Lung (tissue), 12 donors: Measurements from ENCODE around the gene STXBP5L. TPM values are rescaled to one million over a fixed set of nuclear protein-coding genes. Genes with fewer than 3 reads are reported as not detected.
"Not testable (repeated sequence)": the region's sequence is repeated elsewhere in the genome, so short reads cannot be mapped to it uniquely, and the experiment has no call there.

Experiments
- ATAC-seq: fragments of 200-7000 bp; cut with Tn5 transposase; one replicate; pipeline ENCODE4 v1.9.1; 2020; ENCODE audit warnings: moderate number of reproducible peaks; ENCODE audit not compliant: insufficient read depth, low FRiP score
- DNase-seq, 3 donors: peaks; one replicate each; pipeline ENCODE4 v3.0.0-alpha.2; 2013 to 2017
- H3K27ac ChIP-seq, 2 donors: one replicate each; pipeline ENCODE4 v1.5.1; 2013; ENCODE audit warnings: mild to moderate bottlenecking in 2 of 2, moderate library complexity in 2 of 2, control low read depth in 1 of 2, inconsistent platforms in 1 of 2, low read depth in 1 of 2, low read length in 1 of 2
- H3K27me3 ChIP-seq, 3 donors: one replicate each; pipeline ENCODE4 v1.5.1; 2013; ENCODE audit warnings: low read length in 2 of 3; ENCODE audit not compliant: control insufficient read depth in 3 of 3, insufficient read depth in 3 of 3
- H3K36me3 ChIP-seq, 4 donors: one replicate each; pipeline ENCODE4 v1.5.1; 2013; ENCODE audit warnings: low read length in 4 of 4, mild to moderate bottlenecking in 1 of 4, moderate library complexity in 1 of 4; ENCODE audit not compliant: control insufficient read depth in 4 of 4, insufficient read depth in 4 of 4
- H3K4me1 ChIP-seq, 5 donors: one replicate each; pipeline ENCODE4 v1.5.1; 2013; ENCODE audit warnings: low read length in 5 of 5, mild to moderate bottlenecking in 2 of 5, moderate library complexity in 1 of 5; ENCODE audit not compliant: control insufficient read depth in 5 of 5, insufficient read depth in 5 of 5
- H3K4me3 ChIP-seq: one replicate; pipeline ENCODE4 v1.5.1; 2013; ENCODE audit warnings: mild to moderate bottlenecking, control low read depth, moderate library complexity
- H3K9ac ChIP-seq, 2 donors: one replicate each; pipeline ENCODE4 v1.5.1; 2013; ENCODE audit warnings: low read length in 2 of 2, control low read depth in 1 of 2; ENCODE audit not compliant: insufficient read depth in 1 of 2
- H3K9me3 ChIP-seq, 4 donors: one replicate each; pipeline ENCODE4 v1.5.1; 2013; ENCODE audit warnings: low read length in 3 of 4, mild to moderate bottlenecking in 1 of 4, moderate library complexity in 1 of 4; ENCODE audit not compliant: control insufficient read depth in 4 of 4, insufficient read depth in 3 of 4
- CTCF ChIP-seq: IDR thresholded peaks from 2 replicates; pipeline ENCODE4 v1.5.1; 2012; ENCODE audit warnings: mild to moderate bottlenecking; ENCODE audit errors: control extremely low read depth, extremely low read depth
- WGBS, 2 donors: extraction: QIAGEN DNeasy Blood & Tissue Kit; methylation state at CpG; one replicate each; pipeline ENCODE4 v1.1.7; 2013; 5-methylcytosine and 5-hydroxymethylcytosine counted together
- polyA plus RNA-seq, 2 donors: library from polyadenylated mRNA; stranded (reverse); fragments of 200-250 nt; gene quantifications; one replicate each; pipeline ENCODE4 v1.2.1, GENCODE V29; 2013
- total RNA-seq, 2 donors: library from RNA; depleted of rRNA in 1 of 2; stranded (reverse); fragments of >200 nt in 1 of 2; gene quantifications; one replicate each; pipeline ENCODE4 v1.2.1, GENCODE V29; 2014 to 2021
- donor health status: control.
- donor health status: control.
- donor health status: Bipolar disorder and iron deficiency.
- donor health status: healthy.
- donor health status: DM: yes; HTN: yes; CAD: no.

STXBP5L gene
- total and polyA plus RNA-seq, 4 donors = 0.26 TPM; not detected in 3

GRCh38 chr3:120894316-120895057 is 13.5 kb upstream of the STXBP5L start:
- WGBS, 2 donors = 9 to 17% methylated on average over 5 of the region's 5 CpGs
- no peak overlapping the region for H3K9ac ChIP-seq
- H3K36me3 ChIP-seq = no peaks in the 10 kb centered on the region
- H3K27me3 ChIP-seq = no peaks in the 10 kb centered on the region
- H3K9me3 ChIP-seq = no peaks in the 10 kb centered on the region
- DNase-seq (peak in 1 of 3 donors; percentile 2), ATAC-seq (no peak)
- no peak overlapping the region for H3K27ac ChIP-seq
- no peaks in the 10 kb centered on the region for H3K4me1 ChIP-seq
- no peak for TF ChIP-seq CTCF
- no peak overlapping the region for H3K4me3 ChIP-seq

GRCh38 chr3:120901716-120902115 is 6.3 kb upstream of the STXBP5L start:
- H3K9ac ChIP-seq, ATAC-seq, H3K9me3 ChIP-seq, H3K4me1 ChIP-seq, H3K27me3 ChIP-seq, H3K4me3 ChIP-seq, H3K27ac ChIP-seq, DNase-seq, H3K36me3 ChIP-seq: not testable (repeated sequence)
- 94% methylated on average over 6 of the region's 6 CpGs for WGBS, 2 donors

- H3K36me3 ChIP-seq = no peaks in the 10 kb centered on the region
- TF ChIP-seq CTCF = no peak
- DNase-seq (no peak), ATAC-seq (no peak)
- 66 to 81% methylated on average over 4 of the region's 4 CpGs for WGBS, 2 donors
- no peak overlapping the region for H3K27ac ChIP-seq
- H3K9ac ChIP-seq = no peak overlapping the region
- H3K4me3 ChIP-seq = no peak overlapping the region
- H3K9me3 ChIP-seq = peaks cover 0 to 2% (median 0%) of the 10 kb centered on the region in 4 donors
- peaks cover 0 to 2% (median 0%) of the 10 kb centered on the region in 5 donors for H3K4me1 ChIP-seq
- H3K27me3 ChIP-seq = peaks cover 0 to 7% (median 3%) of the 10 kb centered on the region in 3 donors
These were observed 4.8 kb upstream of the STXBP5L start for GRCh38 chr3:120903221-120903620.

DNA sequence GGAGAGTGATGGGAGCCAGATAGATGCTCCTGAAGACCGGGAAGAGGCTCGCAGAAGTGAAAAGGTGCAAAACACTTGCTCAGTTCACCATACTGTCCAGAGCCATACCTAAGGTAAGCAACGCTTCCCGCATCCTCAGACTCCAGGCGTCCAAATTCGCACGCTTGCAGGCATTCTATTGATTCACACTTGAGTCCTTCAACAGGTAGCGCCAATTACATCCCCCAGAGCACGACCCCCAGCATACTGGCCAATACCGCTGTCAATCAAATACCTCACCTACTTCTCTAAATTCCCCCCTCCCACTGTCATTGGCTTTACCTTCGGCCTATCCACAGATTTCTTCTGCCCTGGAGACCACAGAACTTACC is 361 bp upstream of the STXBP5L start:
- DNase-seq (no peak), ATAC-seq (no peak)
- Histone ChIP-seq H3K27ac (no peak overlapping the region), H3K36me3 (no peaks in the 10 kb centered on the region), H3K27me3 (peaks cover 3 to 27% (median 20%) of the 10 kb centered on the region in 3 donors), H3K9ac (no peak overlapping the region), H3K4me3 (no peak overlapping the region), H3K4me1 (peaks cover 0 to 14% (median 5%) of the 10 kb centered on the region in 5 donors), H3K9me3 (no peaks in the 10 kb centered on the region)
- TF ChIP-seq CTCF = no peak
- 10 to 14% methylated on average over 11 of the region's 11 CpGs for WGBS, 2 donors
